Dermis blood vessel endothelial cell (primary cell): Measurements from ENCODE around the gene KCNK1. TPM values are rescaled to one million over a fixed set of nuclear protein-coding genes. Genes with fewer than 3 reads are reported as not detected.
"Not testable (repeated sequence)": the region's sequence is repeated elsewhere in the genome, so short reads cannot be mapped to it uniquely, and the experiment has no call there.

Experiments used
- DNase-seq: peaks from one replicate; pipeline ENCODE4 v3.0.0; 2010
- total RNA-seq: library from RNA; depleted of rRNA; stranded (reverse); fragments of >200 nt; gene quantifications from 2 replicates; pipeline ENCODE4 v1.2.3, GENCODE V29; 2014

KCNK1 gene
- total RNA-seq, 1 donor from 2014 or later: 0.17 TPM

DNA sequence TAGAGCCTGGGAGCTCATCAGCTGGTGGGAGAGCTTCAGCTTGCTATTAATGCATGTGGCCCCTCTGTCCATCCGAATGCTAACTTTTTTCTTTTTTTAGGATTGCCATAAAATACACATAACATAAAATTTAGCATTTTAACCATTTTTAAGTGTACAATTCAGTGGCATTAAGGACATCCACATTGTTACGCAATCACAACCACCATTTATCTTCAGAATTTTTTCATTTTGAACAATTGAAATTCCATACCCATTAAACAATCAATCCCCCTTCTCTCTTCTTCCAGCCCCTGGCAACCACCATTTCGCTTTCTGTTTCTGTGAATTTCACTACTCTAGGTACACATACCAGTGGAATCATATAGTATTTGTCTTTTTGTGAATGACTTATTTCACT lies 4.9 kb upstream of the KCNK1 start:
- no peak for DNase-seq

DNA sequence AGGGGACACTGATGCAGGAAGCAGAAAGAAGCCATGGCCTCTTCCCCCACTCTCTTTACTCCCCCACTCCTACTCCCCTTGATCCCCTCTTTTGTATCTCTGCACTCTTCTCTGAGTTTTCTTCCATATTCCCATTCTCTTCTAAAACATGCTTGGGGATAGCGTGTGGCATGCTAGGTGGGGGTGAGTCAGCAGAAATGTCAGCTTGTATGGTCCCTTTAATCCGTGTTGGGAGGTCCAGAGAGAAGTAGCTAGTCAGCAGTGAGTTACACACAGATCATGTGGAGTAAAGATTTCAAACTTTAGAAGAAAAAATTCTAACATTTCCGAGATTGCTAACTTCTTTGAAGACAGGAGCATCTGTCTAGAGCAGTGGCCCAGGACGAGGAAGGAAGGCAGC lies 4.0 kb upstream of the KCNK1 start:
- no peak for DNase-seq

GRCh38 chr1:233610628-233611027 lies 3.3 kb upstream of the KCNK1 start:
- no peak for DNase-seq

DNA sequence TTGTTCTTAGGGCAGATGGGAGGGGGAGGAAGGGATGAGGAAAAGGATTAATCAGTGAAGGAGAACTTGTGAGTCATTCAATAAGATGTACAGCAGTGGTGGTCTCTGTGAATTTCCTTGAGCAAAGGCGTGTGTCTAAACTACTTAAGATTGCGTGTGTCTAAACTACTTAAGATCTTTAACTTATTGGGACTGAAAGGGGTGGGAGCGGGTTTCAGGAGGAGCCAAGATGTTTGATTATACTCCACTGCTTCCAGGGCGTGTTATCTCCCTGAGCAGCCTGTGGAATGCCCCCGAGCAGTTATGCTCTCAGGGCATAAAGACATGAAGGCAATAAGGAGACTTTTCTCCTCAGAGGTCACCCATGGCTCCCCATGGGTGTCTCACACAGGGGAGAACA lies 2.5 kb upstream of the KCNK1 start:
- DNase-seq: not testable (repeated sequence)

GRCh38 chr1:233614173-233614742 lies 352 bp downstream of the KCNK1 start:
- DNase-seq: peak; percentile 1

GRCh38 chr1:233614743-233615521 lies 1.0 kb downstream of the KCNK1 start:
- no peak for DNase-seq

DNA sequence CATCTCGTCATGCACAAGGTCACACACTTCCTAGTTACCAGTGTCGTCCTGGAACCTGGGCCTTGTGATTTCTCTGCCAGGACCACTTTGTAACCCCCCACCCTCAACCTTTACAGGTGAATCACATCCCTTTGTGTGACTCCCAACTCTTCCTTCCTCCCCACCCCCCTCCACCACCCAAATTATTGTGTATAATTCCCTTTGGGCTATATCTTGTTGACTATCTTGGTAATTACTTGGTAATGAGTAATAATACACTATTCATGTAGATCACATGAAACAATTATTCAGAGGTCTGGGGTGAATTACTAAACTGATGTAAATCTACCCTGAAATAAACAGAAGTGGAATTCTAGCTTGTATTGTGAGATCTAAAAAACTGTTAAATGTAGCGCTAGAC lies 1.7 kb downstream of the KCNK1 start:
- DNase-seq: no peak

DNA sequence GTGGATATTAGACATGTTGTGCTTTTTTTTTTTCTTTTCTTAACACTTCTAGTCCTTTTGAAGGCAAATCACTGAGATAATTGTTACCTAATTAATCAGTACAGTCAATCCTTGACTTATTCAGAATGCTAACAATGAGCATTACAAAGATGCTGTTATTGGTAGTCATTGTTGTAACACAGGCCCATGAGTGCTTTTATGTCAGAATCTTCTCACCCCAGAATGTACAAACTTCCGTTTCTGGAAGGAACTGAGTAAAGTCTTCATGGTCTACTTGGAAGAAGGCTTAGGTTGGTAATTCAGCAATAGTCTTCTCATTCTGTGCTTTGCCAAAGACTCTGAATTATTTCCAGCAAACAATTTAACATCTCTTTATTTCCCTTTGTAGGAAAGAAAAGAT lies 3.1 kb downstream of the KCNK1 start:
- DNase-seq: no peak

GRCh38 chr1:233619414-233619813 lies 5.5 kb downstream of the KCNK1 start:
- not testable (repeated sequence) for DNase-seq

DNA sequence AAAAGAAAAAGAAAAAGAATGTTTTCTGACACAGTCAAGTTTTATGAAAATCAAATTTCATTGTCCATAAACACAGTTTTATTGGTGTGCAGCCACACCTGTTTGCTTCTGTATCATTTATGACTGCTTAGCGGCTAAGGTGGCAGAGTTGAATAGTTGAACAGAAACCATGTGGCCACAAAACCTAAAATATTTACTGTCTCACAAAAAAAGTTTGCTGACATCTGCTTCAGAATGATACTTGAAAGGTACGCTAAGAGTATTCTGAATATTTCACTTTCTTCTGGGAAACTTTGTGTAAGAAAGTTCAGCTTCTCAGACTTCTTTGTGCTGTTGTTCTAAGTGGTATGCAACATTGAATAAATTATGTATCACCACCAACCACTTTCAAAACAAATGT lies 6.2 kb downstream of the KCNK1 start:
- no peak for DNase-seq

- no peak for DNase-seq
Measured at GRCh38 chr1:233621923-233622322, 8.0 kb downstream of the KCNK1 start.

DNA sequence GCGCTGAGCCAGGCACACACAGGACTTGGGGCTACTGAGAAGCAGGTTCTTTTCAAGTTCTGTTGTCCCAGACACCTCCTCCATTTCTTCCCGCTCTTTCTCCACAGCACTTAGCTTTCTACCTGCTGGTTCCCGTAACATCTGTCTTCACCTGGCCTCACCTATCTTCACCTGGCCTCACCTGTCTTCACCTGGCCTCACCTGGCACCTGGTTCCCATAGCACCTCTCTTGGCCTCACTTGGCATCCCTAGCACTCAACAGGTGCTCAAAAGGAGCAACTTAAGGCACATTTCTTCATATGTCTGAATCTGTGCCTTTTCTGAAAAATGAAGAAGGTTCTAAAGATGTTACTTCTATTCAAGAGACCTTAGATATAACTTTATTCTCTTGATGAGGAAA lies 10.4 kb downstream of the KCNK1 start:
- DNase-seq: no peak

- no peak for DNase-seq
Measured at GRCh38 chr1:233625087-233625486, 11.2 kb downstream of the KCNK1 start.

DNA sequence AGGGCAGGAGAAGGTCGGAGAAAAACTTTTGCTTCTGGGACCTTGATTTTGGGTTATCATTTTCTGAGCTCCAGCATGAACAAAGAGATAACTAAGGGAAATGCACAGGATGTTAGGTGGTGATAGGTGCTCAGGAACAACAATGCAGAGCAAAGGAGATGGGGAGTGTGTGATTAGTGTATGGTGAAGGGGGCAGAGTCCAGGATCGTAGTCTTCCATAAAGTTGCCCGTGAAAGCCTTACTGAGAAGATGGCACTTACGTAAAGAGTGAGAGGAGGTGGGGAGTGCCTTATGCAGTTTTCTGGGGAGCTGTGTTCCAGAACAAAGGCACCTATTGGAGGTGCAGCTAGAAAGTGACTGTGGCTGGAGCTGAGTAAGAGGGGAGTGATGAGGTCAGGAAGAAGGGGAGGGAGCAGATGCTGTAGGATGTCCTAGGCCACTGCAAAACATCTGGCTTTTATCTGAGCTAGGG lies 11.6 kb downstream of the KCNK1 start:
- no peak for DNase-seq

GRCh38 chr1:233627376-233627775 lies 13.5 kb downstream of the KCNK1 start:
- no peak for DNase-seq

DNA sequence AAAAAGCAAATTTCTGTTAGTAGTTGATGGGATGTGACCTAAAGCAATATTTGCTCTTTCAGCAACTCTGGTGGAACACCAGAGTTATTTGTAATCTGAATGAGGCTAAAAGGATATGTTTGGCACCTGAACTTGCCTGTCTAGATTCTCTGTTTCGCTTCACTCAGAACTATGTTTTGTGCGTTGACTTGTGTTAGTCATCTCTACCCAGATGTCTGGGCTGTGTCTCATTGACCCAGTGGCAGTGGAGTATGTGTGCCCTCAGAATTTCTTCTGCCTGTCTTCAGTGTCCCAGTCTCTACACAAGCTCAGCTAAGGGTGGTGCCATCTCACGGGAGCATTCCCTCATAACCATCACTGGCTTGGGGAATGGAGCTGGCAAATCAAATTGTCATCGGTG lies 13.9 kb downstream of the KCNK1 start:
- no peak for DNase-seq

DNA sequence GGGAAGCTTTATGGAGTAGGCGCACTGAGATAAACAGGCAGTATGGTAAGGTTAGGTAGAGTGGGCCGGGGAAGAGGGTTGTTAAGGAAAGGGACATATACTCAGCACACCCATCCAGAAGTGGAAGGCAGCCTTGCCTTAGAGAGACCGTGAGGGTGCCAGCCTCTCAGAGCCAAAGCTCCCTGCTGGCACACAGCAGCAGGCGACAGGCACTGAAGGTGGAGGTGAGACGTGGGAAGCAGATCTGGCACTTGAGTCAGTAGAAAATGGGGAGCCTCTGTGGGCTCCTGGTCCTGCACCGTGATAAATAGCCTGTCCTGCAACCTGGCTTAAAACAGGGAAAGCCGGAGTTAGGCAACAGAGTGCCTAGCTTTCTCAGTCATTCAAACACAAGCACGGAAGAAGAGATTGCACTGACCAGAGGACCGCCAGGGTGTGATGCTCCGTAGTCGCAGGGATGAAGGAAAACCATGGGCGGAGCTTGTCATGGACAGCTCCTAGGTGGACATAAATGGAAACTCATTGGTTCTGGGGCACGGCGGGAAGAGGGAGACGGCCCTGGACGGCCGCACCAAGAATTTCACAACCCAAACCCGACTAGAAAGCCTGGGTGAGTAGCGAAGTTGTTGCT lies 15.5 kb downstream of the KCNK1 start:
- no peak for DNase-seq

DNA sequence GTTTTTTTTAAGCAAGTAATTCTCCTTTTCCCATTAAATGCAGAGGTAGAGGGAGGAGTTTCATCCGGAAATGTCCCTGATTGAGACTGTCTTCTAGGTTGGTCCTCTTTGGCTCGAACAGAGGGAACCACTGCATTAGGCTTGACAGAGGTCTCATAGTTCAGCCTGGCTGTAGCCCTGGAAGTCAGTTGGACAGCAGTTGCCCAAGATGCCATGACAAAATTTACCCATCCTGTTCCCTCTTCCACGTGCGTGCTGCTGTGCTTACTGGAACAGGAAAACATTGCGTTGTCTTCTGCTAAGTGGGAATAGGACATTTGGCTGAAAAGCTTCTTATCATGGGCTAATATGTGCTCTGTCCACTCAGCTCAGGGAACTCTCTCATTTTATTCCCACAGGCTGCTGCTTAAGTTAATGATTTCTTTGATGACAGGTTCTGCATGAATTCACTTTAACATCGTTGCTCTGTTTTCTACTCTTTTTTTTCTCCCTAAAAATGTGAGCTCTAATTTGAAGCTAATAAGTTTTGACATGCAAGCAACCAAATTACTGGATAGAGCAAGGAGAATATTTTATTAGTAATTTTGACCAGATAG lies 18.0 kb downstream of the KCNK1 start:
- no peak for DNase-seq

- DNase-seq: no peak
Measured at GRCh38 chr1:233632436-233632835, 18.5 kb downstream of the KCNK1 start.

DNA sequence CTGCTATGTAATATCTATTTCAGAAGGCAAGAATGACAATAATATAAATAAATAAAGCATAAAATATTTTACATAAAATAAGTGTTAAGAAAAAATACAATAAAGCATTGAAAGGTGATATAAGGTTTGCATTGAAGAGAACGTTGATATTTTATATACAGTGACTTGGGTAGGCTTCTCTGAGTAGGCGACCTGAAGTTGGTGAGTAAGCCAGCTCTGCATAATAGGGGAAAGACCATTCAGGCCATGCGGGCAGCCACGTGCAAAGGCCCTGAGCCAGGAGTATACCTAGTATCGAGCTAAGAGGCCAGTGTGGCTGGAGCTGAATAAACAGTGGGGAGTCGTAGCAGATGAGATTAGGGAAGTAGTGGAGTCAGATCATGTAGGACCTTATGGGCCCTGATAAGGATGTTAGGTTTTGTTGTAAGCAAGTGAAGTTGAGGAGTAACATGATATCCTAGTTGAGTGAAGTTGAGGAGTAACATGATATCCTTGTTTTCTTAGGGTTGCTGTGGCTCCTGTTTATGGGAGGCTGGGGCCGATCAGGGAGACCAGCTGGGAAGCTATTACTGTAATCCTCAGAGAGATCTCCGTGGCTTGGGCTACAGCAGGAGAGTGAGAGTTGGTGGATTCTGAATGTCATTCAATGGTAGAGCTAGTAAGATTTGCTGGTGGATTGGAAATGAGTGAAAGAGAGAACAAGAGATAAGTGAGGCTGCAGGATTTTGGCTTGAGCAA lies 22.0 kb downstream of the KCNK1 start:
- no peak for DNase-seq

DNA sequence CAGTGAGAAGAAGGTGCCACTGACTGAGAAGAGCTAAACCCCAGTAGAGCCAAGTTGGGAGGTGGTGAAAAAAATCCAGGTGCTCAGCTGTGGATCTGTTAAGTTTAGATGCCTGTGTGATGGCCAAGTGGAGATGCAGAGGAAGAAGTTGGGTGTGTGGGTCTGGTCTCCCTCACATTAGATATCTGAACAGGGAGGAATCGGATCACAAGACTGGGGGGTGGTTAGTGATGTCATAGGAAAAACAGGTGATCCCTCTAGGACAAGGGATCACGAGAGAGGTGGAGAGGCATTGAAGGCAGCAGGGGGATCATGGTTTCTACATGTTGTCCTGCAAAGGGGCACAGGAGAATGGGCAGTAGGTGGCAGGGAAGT lies 22.6 kb downstream of the KCNK1 start:
- no peak for DNase-seq

GRCh38 chr1:233638513-233638912 lies 24.6 kb downstream of the KCNK1 start:
- DNase-seq: no peak

DNA sequence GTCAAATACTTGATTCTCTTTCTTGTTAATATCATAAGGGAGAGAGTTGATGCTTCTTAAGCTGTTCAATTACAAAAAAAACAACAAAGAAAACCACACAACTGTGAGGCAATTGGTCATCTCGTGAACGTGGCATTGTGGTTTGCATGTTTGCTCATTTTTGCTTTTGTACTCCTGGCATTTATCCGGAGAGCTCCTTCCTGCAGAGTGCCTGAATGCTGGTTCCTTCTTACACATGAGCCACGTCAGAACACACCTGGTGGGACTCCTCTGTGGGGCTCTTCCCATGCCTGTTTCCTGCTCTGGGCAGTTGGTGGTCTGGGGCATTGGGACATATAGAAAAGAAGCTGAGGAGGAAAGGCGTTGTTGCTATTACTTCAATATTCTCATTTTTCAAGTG lies 25.7 kb downstream of the KCNK1 start:
- no peak for DNase-seq
